ENCODE data around the gene ZMYND12. TPM values are rescaled to one million over a fixed set of nuclear protein-coding genes. Genes with fewer than 3 reads are reported as not detected.

Gene ZMYND12
- total RNA-seq, 1 donor from 2014 or later, result 0.23 TPM

GRCh38 chr1:42392967-42393848 is 62.6 kb downstream of the ZMYND12 start:
- Mint-ChIP-seq H3K4me3 (ENCODE audit: unreplicated experiment) (no peak overlapping the region), H3K4me1 (ENCODE audit: low read depth, unreplicated experiment) (no peaks in the 10 kb centered on the region), H3K9me3 (ENCODE audit: unreplicated experiment) (peaks cover 3% of the 10 kb centered on the region), H3K27me3 (ENCODE audit: low read depth, unreplicated experiment) (no peaks in the 10 kb centered on the region), H3K36me3 (ENCODE audit: low read depth, unreplicated experiment) (no peaks in the 10 kb centered on the region), H3K27ac (ENCODE audit: unreplicated experiment) (no peak overlapping the region)
- TF ChIP-seq CTCF (IDR thresholded peaks at IDR 0.05; ENCODE audit: insufficient read depth, low read depth, low read length), result no peak
- H3K4me3 ChIP-seq (ENCODE audit: insufficient read depth, low read depth, low read length), result no peak overlapping the region
- no peak for FAIRE-seq
- no peaks in the 10 kb centered on the region for H3K36me3 ChIP-seq (ENCODE audit: insufficient read depth, low read length)
- no peak overlapping the region for H3K4me2 ChIP-seq (ENCODE audit: low read length)
- H3K9ac ChIP-seq (ENCODE audit: low read length), result no peak overlapping the region
- H3K4me1 ChIP-seq (ENCODE audit: insufficient read depth, low read length), result no peaks in the 10 kb centered on the region
- no peaks in the 10 kb centered on the region for H4K20me1 ChIP-seq (ENCODE audit: insufficient read depth, low read length)
- DNase-seq (ENCODE audit: low read depth), result no peak
- no peaks in the 10 kb centered on the region for H3K9me3 ChIP-seq (ENCODE audit: insufficient read depth, low read depth, low read length)
- H3K27me3 ChIP-seq (ENCODE audit: insufficient read depth, low read length), result peaks cover 13% of the 10 kb centered on the region
- no peaks in the 10 kb centered on the region for H3K79me2 ChIP-seq (ENCODE audit: insufficient read depth, low read length)
- no peak overlapping the region for H2AFZ ChIP-seq (ENCODE audit: low read depth, low read length)
- no peak overlapping the region for H3K27ac ChIP-seq (ENCODE audit: low read depth, low read length)

- no peaks in the 10 kb centered on the region for H3K4me1 Mint-ChIP-seq (ENCODE audit: low read depth, unreplicated experiment)
- Histone ChIP-seq H3K4me1 (ENCODE audit: insufficient read depth, low read length) (no peaks in the 10 kb centered on the region), H3K27ac (ENCODE audit: low read depth, low read length) (no peak overlapping the region), H3K4me3 (ENCODE audit: insufficient read depth, low read depth, low read length) (no peak overlapping the region), H3K36me3 (ENCODE audit: insufficient read depth, low read length) (no peaks in the 10 kb centered on the region), H3K9ac (ENCODE audit: low read length) (no peak overlapping the region), H3K9me3 (ENCODE audit: insufficient read depth, low read depth, low read length) (no peaks in the 10 kb centered on the region), H3K27me3 (ENCODE audit: insufficient read depth, low read length) (peaks cover 13% of the 10 kb centered on the region), H2AFZ (ENCODE audit: low read depth, low read length) (no peak overlapping the region), H3K79me2 (ENCODE audit: insufficient read depth, low read length) (no peaks in the 10 kb centered on the region), H3K4me2 (ENCODE audit: low read length) (no peak overlapping the region), H4K20me1 (ENCODE audit: insufficient read depth, low read length) (no peaks in the 10 kb centered on the region)
- DNase-seq (ENCODE audit: low read depth), result no peak
- FAIRE-seq, result no peak
- H3K4me3 Mint-ChIP-seq (ENCODE audit: unreplicated experiment), result no peak overlapping the region
- H3K27ac Mint-ChIP-seq (ENCODE audit: unreplicated experiment), result no peak overlapping the region
- no peaks in the 10 kb centered on the region for H3K27me3 Mint-ChIP-seq (ENCODE audit: low read depth, unreplicated experiment)
- peaks cover 3% of the 10 kb centered on the region for H3K9me3 Mint-ChIP-seq (ENCODE audit: unreplicated experiment)
- TF ChIP-seq CTCF (IDR thresholded peaks at IDR 0.05; ENCODE audit: insufficient read depth, low read depth, low read length) (no peak), EZH2 (IDR thresholded peaks at IDR 0.05; ENCODE audit: insufficient read depth, low read length) (no peak)
- no peaks in the 10 kb centered on the region for H3K36me3 Mint-ChIP-seq (ENCODE audit: low read depth, unreplicated experiment)
Observed at GRCh38 chr1:42392255-42392654, 63.6 kb downstream of the ZMYND12 start.

- Histone ChIP-seq H3K9me3 (ENCODE audit: insufficient read depth, low read depth, low read length) (no peaks in the 10 kb centered on the region), H3K27ac (ENCODE audit: low read depth, low read length) (no peak overlapping the region), H3K36me3 (ENCODE audit: insufficient read depth, low read length) (no peaks in the 10 kb centered on the region), H3K27me3 (ENCODE audit: insufficient read depth, low read length) (peaks cover 25% of the 10 kb centered on the region), H2AFZ (ENCODE audit: low read depth, low read length) (no peak overlapping the region), H4K20me1 (ENCODE audit: insufficient read depth, low read length) (no peaks in the 10 kb centered on the region), H3K4me3 (ENCODE audit: insufficient read depth, low read depth, low read length) (no peak overlapping the region), H3K9ac (ENCODE audit: low read length) (no peak overlapping the region), H3K4me2 (ENCODE audit: low read length) (no peak overlapping the region), H3K79me2 (ENCODE audit: insufficient read depth, low read length) (no peaks in the 10 kb centered on the region), H3K4me1 (ENCODE audit: insufficient read depth, low read length) (no peaks in the 10 kb centered on the region)
- H3K4me3 Mint-ChIP-seq (ENCODE audit: unreplicated experiment), result no peak overlapping the region
- FAIRE-seq (no peak), DNase-seq (ENCODE audit: low read depth) (no peak)
- TF ChIP-seq EZH2 (IDR thresholded peaks at IDR 0.05; ENCODE audit: insufficient read depth, low read length), result no peak
- TF ChIP-seq CTCF (IDR thresholded peaks at IDR 0.05; ENCODE audit: insufficient read depth, low read depth, low read length), result no peak
- peaks cover 18% of the 10 kb centered on the region for H3K27me3 Mint-ChIP-seq (ENCODE audit: low read depth, unreplicated experiment)
- H3K36me3 Mint-ChIP-seq (ENCODE audit: low read depth, unreplicated experiment), result no peaks in the 10 kb centered on the region
- no peaks in the 10 kb centered on the region for H3K9me3 Mint-ChIP-seq (ENCODE audit: unreplicated experiment)
- H3K27ac Mint-ChIP-seq (ENCODE audit: unreplicated experiment), result no peak overlapping the region
- no peaks in the 10 kb centered on the region for H3K4me1 Mint-ChIP-seq (ENCODE audit: low read depth, unreplicated experiment)
Observed at GRCh38 chr1:42386051-42386450, 69.8 kb downstream of the ZMYND12 start.
